HG03025 (cell line): ENCODE measurements around the gene BRSK1.

Source experiments
- ATAC-seq: cut with Tn5 transposase; IDR thresholded peaks from one replicate; pipeline ENCODE4 v1.9.1; 2021; ENCODE audit warnings: mild to moderate bottlenecking, moderate library complexity; ENCODE audit not compliant: unreplicated experiment, low FRiP score

Gene BRSK1

DNA sequence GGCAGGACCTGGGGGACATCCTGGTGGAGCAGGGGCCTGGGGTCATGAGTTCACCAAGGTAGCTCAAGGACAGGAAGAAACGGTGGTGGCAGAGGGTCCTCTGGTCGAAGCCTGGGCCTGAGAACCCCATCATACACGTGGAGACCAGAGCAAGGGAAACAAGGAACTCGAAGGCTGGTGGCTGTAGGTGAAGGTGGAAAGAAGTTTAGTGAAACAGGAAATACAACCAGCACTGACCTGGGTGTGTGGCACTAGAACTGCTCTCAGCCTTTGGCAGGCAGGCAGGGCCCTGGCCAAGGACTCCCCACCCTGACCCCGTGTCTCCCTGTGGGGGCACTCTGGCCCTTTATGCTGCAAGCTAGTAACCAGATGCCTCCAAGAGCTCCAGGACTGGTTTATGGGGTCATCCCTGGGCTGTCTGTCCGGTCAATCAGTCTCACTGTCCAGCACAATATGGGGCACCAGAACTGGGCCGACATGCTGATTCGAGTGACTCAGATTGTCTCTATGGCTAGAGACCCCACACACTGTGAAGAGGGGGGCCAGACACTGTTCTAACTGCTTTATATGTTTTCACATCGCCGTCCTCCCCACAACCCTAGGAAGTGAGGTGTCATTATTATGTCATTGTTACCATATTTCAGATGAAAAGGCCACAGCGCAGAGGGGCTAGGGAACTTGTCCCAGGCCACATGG is 67.0 kb downstream of the BRSK1 start:
- no peak for ATAC-seq

DNA sequence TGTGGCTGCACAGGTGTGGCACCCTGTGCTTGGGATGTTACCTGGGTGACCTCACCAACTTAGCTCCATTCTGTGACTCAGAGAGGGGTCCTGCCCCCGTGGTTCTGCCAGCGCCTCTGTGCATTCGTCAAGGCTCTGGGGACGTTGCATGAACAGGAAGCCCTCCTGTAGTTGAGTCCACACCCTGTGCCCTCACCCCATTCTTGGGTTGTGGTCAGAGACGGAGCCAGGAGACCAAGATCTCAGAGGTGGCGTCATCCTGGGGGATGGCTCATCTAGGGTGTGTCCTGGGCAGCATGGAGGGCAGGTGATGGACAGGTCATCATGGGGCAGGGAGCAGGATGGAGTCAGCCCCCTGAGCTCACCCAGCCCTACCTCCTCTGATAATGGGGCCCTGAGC is 68.2 kb downstream of the BRSK1 start:
- no peak for ATAC-seq

GRCh38 chr19:55352549-55353145 is 68.8 kb downstream of the BRSK1 start:
- ATAC-seq, result no peak

GRCh38 chr19:55353356-55353802 is 69.6 kb downstream of the BRSK1 start:
- ATAC-seq, result no peak

DNA sequence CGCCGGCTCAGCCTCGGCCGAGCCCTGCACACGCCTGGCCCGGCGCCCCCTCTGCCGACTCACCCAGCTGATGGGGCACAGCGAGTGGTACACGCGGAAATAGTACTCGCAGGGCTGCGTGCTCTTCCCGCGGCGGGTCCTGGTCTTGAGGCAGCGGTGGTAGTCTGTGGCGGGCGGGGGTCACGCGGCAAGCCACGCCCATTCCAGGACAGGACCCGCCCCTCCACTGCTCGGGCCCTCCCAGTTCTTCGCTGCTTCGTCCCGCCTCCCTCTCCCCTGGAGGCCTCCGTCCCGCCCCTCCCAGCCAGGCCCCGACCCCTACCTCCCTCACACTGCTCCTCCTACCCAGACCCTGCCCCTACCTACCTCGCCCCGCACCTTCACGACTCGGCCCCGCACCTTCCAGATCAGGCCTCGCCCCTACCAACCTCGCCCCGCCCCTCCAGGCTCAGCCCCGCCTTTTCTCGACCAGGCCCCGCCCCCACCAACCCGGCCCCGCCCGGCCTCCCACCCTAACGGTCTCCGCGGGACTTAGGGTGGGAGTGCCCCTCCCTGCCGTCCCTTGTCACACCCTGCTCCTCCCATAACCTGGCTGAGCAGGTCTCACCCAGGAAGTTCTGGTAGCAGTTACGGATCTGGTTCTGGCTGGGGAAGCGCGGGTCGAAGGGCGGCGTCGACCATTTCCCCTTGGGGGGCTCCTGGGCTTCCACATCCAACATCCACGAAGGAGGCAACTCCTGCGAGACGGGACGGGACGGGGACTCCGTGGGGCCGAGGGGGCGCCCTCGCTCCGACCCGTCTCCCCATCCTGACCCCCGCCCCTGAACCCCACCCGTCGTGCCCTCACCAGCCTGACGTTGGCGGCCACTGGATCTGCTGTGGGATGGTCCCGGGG is 70.3 kb downstream of the BRSK1 start:
- ATAC-seq, result no peak

DNA sequence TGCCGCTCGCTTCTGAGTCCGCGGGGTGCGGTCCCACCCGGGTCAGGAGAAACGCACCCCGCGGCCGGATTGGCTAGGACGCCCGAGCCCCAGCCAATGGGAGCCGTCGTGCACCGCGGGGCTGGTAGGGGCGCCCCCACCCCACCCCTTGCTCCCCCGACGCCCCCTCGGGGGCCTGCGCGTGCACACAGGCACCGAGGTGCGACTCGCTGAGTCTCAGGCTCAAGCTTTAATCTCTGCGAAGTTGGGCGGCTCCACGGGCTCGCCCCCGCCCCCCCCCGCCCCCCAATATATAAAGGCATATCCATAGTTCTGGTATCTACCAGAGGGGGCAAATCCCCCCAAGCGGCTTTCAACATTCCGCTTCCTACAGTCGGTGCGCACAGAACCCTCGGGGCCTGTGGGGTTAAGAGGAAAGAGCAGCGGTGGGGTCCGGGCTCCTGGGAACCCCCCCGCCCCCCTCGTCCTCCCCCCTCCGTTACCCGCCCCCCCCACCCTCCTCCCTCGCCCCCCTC is 71.0 kb downstream of the BRSK1 start, which contains the start of gene COX6B2:
TSS of gene COX6B2 (minus strand) at position 22 of the 515 bp plus-strand sequence. CDS start 198 bp downstream, outside the sequence.
- ATAC-seq, result no peak

GRCh38 chr19:55355213-55355821 is 71.5 kb downstream of the BRSK1 start:
- ATAC-seq, result no peak

DNA sequence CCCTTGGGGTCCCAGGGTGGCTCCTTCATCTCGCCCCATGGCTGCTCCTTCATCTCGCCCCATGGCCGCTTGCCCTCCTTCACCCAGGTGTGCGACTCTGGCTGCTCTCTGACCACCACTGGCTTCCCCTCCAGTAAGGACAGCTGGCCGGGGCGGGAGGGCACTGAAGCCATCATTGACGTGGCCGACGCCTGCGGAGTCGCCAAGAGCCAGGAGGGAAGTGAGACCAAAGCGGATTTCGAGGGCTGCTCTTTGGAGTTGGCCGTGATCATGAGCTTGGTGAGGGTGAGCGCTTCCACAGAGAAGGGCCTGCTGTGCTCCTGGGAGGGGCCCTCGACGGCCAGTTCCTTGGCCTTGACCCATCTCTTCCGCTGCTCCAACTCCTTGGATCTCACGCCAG is 74.7 kb downstream of the BRSK1 start:
- no peak for ATAC-seq

- no peak for ATAC-seq
Measured at GRCh38 chr19:55358943-55359908, 75.4 kb downstream of the BRSK1 start.

GRCh38 chr19:55360902-55361301 is 77.1 kb downstream of the BRSK1 start:
- no peak for ATAC-seq
